H1 (cell line): ENCODE measurements around the gene SNX2. TPM values are rescaled to one million over a fixed set of nuclear protein-coding genes. Genes with fewer than 3 reads are reported as not detected.

Experiments used
- CTCF ChIA-PET: fragments of 300-600 bp; sonication (Branson Sonifier 250); formaldehyde crosslinking; loops from one replicate; lab custom pipeline; 2021; ENCODE audit not compliant: partially characterized antibody; lab: Charles Lee
- POLR2A ChIA-PET: fragments of 300-600 bp; sonication (Branson Sonifier 250); formaldehyde crosslinking; loops from one replicate; lab custom pipeline; 2021; ENCODE audit warnings: inconsistent platforms; ENCODE audit not compliant: partially characterized antibody; lab: Charles Lee
- DNase-seq, 2 experiments: peaks; one replicate each; pipeline versions ENCODE4 v3.0.0 to v3.0.0-alpha.2; 2010 to 2022; ENCODE audit warnings: low spot score in 2 of 2, low read depth in 1 of 2, mixed read lengths in 1 of 2
- FAIRE-seq: peaks from 2 replicates; lab custom pipeline; 2011; peaks lifted over from hg19 to GRCh38; lab: Jason Lieb, UNC
- H2AFZ ChIP-seq: 2 replicates; pipeline ENCODE4 v1.8.1; 2012; ENCODE audit warnings: low read length, inconsistent platforms
- H2AK5ac ChIP-seq: 2 replicates; pipeline ENCODE4 v1.6.1; 2013; ENCODE audit warnings: low read depth, low read length
- H2BK120ac ChIP-seq: replicated peaks from 2 replicates; pipeline ENCODE3; 2013; ENCODE audit warnings: low read depth, low read length, inconsistent platforms
- H2BK12ac ChIP-seq: 2 replicates; pipeline ENCODE4 v1.6.1; 2013; ENCODE audit warnings: low read depth, low read length
- H2BK15ac ChIP-seq: 2 replicates; pipeline ENCODE4 v1.6.1; 2013; ENCODE audit warnings: low read length
- H2BK20ac ChIP-seq: 2 replicates; pipeline ENCODE4 v1.6.1; 2013; ENCODE audit warnings: low read length
- H2BK5ac ChIP-seq: 2 replicates; pipeline ENCODE4 v1.6.1; 2013; ENCODE audit warnings: low read depth, low read length
- H3K14ac ChIP-seq: 2 replicates; pipeline ENCODE4 v1.6.1; 2013; ENCODE audit warnings: inconsistent platforms; ENCODE audit not compliant: insufficient read length
- H3K18ac ChIP-seq: 2 replicates; pipeline ENCODE4 v1.6.1; 2013; ENCODE audit warnings: low read length; ENCODE audit errors: extremely low read depth
- H3K23ac ChIP-seq: 2 replicates; pipeline ENCODE4 v1.6.1; 2013; ENCODE audit warnings: inconsistent platforms; ENCODE audit not compliant: insufficient read length
- H3K23me2 ChIP-seq: 2 replicates; pipeline ENCODE4 v1.6.1; 2013; ENCODE audit warnings: low read depth, low read length
- H3K27ac ChIP-seq: 2 replicates; pipeline ENCODE4 v1.6.1; 2011; ENCODE audit warnings: low read depth, low read length, inconsistent platforms
- H3K27me3 ChIP-seq, 4 experiments: replicated peaks in 1 of 4; 1 replicate in 1 of 4; 2 replicates in 3 of 4; pipeline versions ENCODE4 v1.6.1 to v1.8.1; 2011 to 2013; ENCODE audit warnings: low read length in 3 of 4, mild to moderate bottlenecking in 3 of 4, inconsistent platforms in 2 of 4, mixed read lengths in 2 of 4, moderate library complexity in 1 of 4; ENCODE audit not compliant: control insufficient read depth in 3 of 4, insufficient read depth in 3 of 4; ENCODE audit errors: extremely low read depth in 1 of 4
- H3K36me3 ChIP-seq, 4 experiments: 2 replicates each; pipeline versions ENCODE4 v1.6.1 to v1.8.1; 2011 to 2013; ENCODE audit warnings: mild to moderate bottlenecking in 4 of 4, low read length in 3 of 4, moderate library complexity in 2 of 4, control low read depth in 1 of 4, inconsistent platforms in 1 of 4; ENCODE audit not compliant: insufficient read depth in 4 of 4, control insufficient read depth in 2 of 4
- H3K4ac ChIP-seq: replicated peaks from 2 replicates; pipeline ENCODE3; 2013; ENCODE audit warnings: low read length, low read depth, mixed read lengths, inconsistent platforms; ENCODE audit not compliant: insufficient read length
- H3K4me1 ChIP-seq, 4 experiments: replicated peaks in 1 of 4; 1 replicate in 1 of 4; 2 replicates in 3 of 4; pipeline versions ENCODE4 v1.6.1 to v1.8.1; 2011 to 2013; ENCODE audit warnings: low read length in 3 of 4, inconsistent platforms in 2 of 4, mixed read lengths in 1 of 4; ENCODE audit not compliant: insufficient read depth in 4 of 4, control insufficient read depth in 3 of 4
- H3K4me2 ChIP-seq, 2 experiments: 2 replicates each; pipeline versions ENCODE4 v1.6.1 to v1.8.1; 2011 to 2013; ENCODE audit warnings: low read depth in 2 of 2, low read length in 2 of 2, control low read depth in 1 of 2, inconsistent platforms in 1 of 2, mild to moderate bottlenecking in 1 of 2; ENCODE audit not compliant: insufficient read depth in 1 of 2
- H3K4me3 ChIP-seq, 4 experiments: fragments of 200-600, 300-600 bp in 1 of 4; sonication (generic), shearing (Covaris generic), sonication (Bioruptor Twin) in 1 of 4; 2 replicates each; pipeline versions ENCODE4 v1.5.1 to v1.8.1; 2011 to 2016; ENCODE audit warnings: low read length in 4 of 4, low read depth in 3 of 4, control low read depth in 2 of 4, inconsistent platforms in 2 of 4, mild to moderate bottlenecking in 2 of 4, mixed read lengths in 1 of 4, moderate library complexity in 1 of 4; ENCODE audit not compliant: insufficient read depth in 2 of 4; ENCODE audit errors: extremely low read depth in 1 of 4
- H3K56ac ChIP-seq: replicated peaks from 2 replicates; pipeline ENCODE3; 2013; ENCODE audit warnings: low read depth, mild to moderate bottlenecking, mixed read lengths, low read length, inconsistent platforms; ENCODE audit not compliant: insufficient read length
- H3K79me1 ChIP-seq: 2 replicates; pipeline ENCODE4 v1.6.1; 2013; ENCODE audit warnings: low read depth, low read length, control low read depth
- H3K79me2 ChIP-seq, 2 experiments: 2 replicates each; pipeline versions ENCODE4 v1.6.1 to v1.8.1; 2012 to 2013; ENCODE audit warnings: low read length in 2 of 2, mild to moderate bottlenecking in 2 of 2, inconsistent platforms in 1 of 2; ENCODE audit not compliant: insufficient read depth in 2 of 2, control insufficient read depth in 1 of 2
- H3K9ac ChIP-seq, 4 experiments: replicated peaks in 1 of 4; 1 replicate in 1 of 4; 2 replicates in 3 of 4; pipeline versions ENCODE4 v1.6.1 to v1.8.1; 2011 to 2013; ENCODE audit warnings: low read depth in 3 of 4, low read length in 3 of 4, control low read depth in 2 of 4, mild to moderate bottlenecking in 2 of 4, moderate library complexity in 2 of 4, inconsistent platforms in 1 of 4; ENCODE audit errors: extremely low read depth in 1 of 4
- H3K9me3 ChIP-seq, 2 experiments: 2 replicates each; pipeline versions ENCODE4 v1.6.1 to v1.8.1; 2012 to 2013; ENCODE audit warnings: mild to moderate bottlenecking in 2 of 2, moderate library complexity in 2 of 2, control low read depth in 1 of 2, inconsistent platforms in 1 of 2, low read depth in 1 of 2, low read length in 1 of 2, mixed read lengths in 1 of 2; ENCODE audit not compliant: insufficient read depth in 2 of 2
- H4K20me1 ChIP-seq, 2 experiments: replicated peaks in 1 of 2; 2 replicates each; pipeline versions ENCODE3 to v1.8.1; 2011 to 2013; ENCODE audit warnings: inconsistent platforms in 2 of 2, low read length in 2 of 2, mild to moderate bottlenecking in 1 of 2; ENCODE audit not compliant: insufficient read depth in 2 of 2, control insufficient read depth in 1 of 2
- H4K5ac ChIP-seq: 2 replicates; pipeline ENCODE4 v1.6.1; 2013; ENCODE audit warnings: low read length, low read depth, mixed read lengths, inconsistent platforms; ENCODE audit not compliant: insufficient read length
- H4K8ac ChIP-seq: 2 replicates; pipeline ENCODE4 v1.8.0; 2013; ENCODE audit warnings: mild to moderate bottlenecking, moderate library complexity, low read length, inconsistent platforms; ENCODE audit not compliant: insufficient read depth; ENCODE audit errors: extremely low read depth
- H4K91ac ChIP-seq: replicated peaks from 2 replicates; pipeline ENCODE3; 2013; ENCODE audit warnings: low read length, mixed read lengths, inconsistent platforms; ENCODE audit not compliant: insufficient read length
- BACH1 ChIP-seq: IDR thresholded peaks from 2 replicates; pipeline ENCODE4 v1.6.1; 2012; ENCODE audit warnings: low read length, improper control_type of control experiment
- BCL11A ChIP-seq, 2 experiments: IDR thresholded peaks; one replicate each; pipeline ENCODE4 v1.6.1; 2011; ENCODE audit warnings: low read depth in 2 of 2, low read length in 2 of 2, mild to moderate bottlenecking in 2 of 2
- CHD2 ChIP-seq: IDR thresholded peaks from 2 replicates; pipeline ENCODE4 v1.6.1; 2012; ENCODE audit warnings: low read length, improper control_type of control experiment
- GTF2F1 ChIP-seq: IDR thresholded peaks from 2 replicates; pipeline ENCODE4 v1.6.1; 2012; ENCODE audit warnings: low read depth, low read length, improper control_type of control experiment, borderline replicate concordance
- HDAC2 ChIP-seq, 2 experiments: fragments of 300-600 bp in 1 of 2; sonication (generic) in 1 of 2; IDR thresholded peaks; 2 replicates each; pipeline ENCODE4 v1.6.1; 2011 to 2012; ENCODE audit warnings: low read depth in 2 of 2, low read length in 2 of 2, mild to moderate bottlenecking in 2 of 2, moderate library complexity in 2 of 2, borderline replicate concordance in 1 of 2, inconsistent platforms in 1 of 2
- HDAC6 ChIP-seq: IDR thresholded peaks from one replicate; pipeline ENCODE4 v1.7.1; 2012; ENCODE audit warnings: low read depth, mild to moderate bottlenecking, inconsistent platforms, low read length, moderate library complexity
- KDM5A ChIP-seq: fragments of 200-600 bp; IDR thresholded peaks from 2 replicates; pipeline ENCODE4 v1.7.1; 2012; ENCODE audit warnings: mild to moderate bottlenecking, low read length, inconsistent platforms, mixed read lengths
- NANOG ChIP-seq: IDR thresholded peaks from 2 replicates; pipeline ENCODE4 v1.6.1; 2011; ENCODE audit warnings: low read length, low read depth, mild to moderate bottlenecking, inconsistent platforms; ENCODE audit not compliant: insufficient read depth, poor library complexity, severe bottlenecking
- SIN3A ChIP-seq, 2 experiments: IDR thresholded peaks in 1 of 2; conservative IDR thresholded peaks in 1 of 2; 2 replicates each; pipeline ENCODE4 v1.6.1; 2011 to 2012; ENCODE audit warnings: low read length in 2 of 2, improper control_type of control experiment in 1 of 2, low read depth in 1 of 2, mild to moderate bottlenecking in 1 of 2
- TBP ChIP-seq: IDR thresholded peaks from 2 replicates; pipeline ENCODE4 v1.6.1; 2011; ENCODE audit warnings: low read depth, low read length, improper control_type of control experiment
- YY1 ChIP-seq: IDR thresholded peaks from 2 replicates; pipeline ENCODE4 v1.6.1; 2011; ENCODE audit warnings: low read depth, mild to moderate bottlenecking, low read length
- WGBS, 2 experiments: shearing (Covaris generic) in 1 of 2; methylation state at CpG; one replicate each; pipeline versions ENCODE4 v1.1.6 to v1.1.7; 2013 to 2015; ENCODE audit warnings: low lambda C conversion rate in 2 of 2, mixed read lengths in 2 of 2, inconsistent platforms in 1 of 2, low coverage in 1 of 2, missing lambda C conversion rate in 1 of 2; ENCODE audit not compliant: insufficient replicate concordance in 2 of 2, insufficient coverage in 1 of 2, insufficient read length in 1 of 2; ENCODE audit errors: extremely low coverage in 1 of 2, missing lambda C conversion rate in 1 of 2; 5-methylcytosine and 5-hydroxymethylcytosine counted together
- polyA plus RNA-seq, 7 experiments: library from polyadenylated mRNA; depleted of rRNA in 3 of 7; stranded (reverse) in 5 of 7; unstranded in 2 of 7; fragments of >200 nt in 5 of 7; fragments of 200-250 nt in 2 of 7; gene quantifications; 1 replicate in 5 of 7; 2 replicates in 1 of 7; 4 replicates in 1 of 7; pipeline versions ENCODE4 v1.2.1 to v1.2.3, GENCODE V29; 2011 to 2013; ENCODE audit warnings: missing spikeins in 2 of 7, mixed read lengths in 2 of 7
- total RNA-seq: library from RNA; stranded (reverse); fragmentation: NEBNext Ultra II Directional; extraction: Animal tissue kit (Norgen Biotek cat#: 25700); gene quantifications from 2 replicates; pipeline ENCODE4 v1.2.1, GENCODE V29; 2021

Gene SNX2
- total and polyA plus RNA-seq, 2 of the 8 experiments (the other 6 are each of a cell fraction or from before 2014, with no cell fraction given), result 51.0 to 61.2 TPM

DNA sequence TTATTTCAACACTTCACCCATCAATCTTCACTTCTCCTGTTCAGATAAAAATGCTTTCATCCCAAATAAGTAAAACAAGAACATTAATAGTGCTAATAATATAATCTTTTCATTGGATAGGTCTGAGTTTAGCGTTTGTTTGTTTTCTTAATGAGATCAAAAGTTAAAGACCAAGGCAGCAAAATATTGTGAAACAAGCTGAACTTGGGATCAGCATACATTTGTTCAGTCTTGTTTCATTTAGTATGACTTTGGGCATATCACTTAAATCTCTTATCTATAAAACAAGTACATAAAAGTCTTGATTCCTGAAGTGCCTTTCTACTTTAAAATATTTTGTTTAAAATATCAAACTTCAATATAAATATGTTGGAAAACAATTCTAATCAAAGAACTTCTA lies 57.1 kb downstream of the SNX2 start:
- Histone ChIP-seq H2BK15ac (no peak overlapping the region), H3K9ac (no peak overlapping the region), H3K56ac (no peak overlapping the region), H3K79me1 (no peaks in the 10 kb centered on the region), H3K27me3 (no peaks in the 10 kb centered on the region), H3K4ac (no peak overlapping the region), H3K9me3 (no peaks in the 10 kb centered on the region), H2BK20ac (no peak overlapping the region), H2BK12ac (no peak overlapping the region), H3K4me3 (no peak overlapping the region), H4K5ac (no peak overlapping the region), H4K20me1 (no peaks in the 10 kb centered on the region), H4K8ac (no peak overlapping the region), H3K4me1 (no peaks in the 10 kb centered on the region), H2AFZ (no peak overlapping the region), H3K4me2 (no peak overlapping the region), H2BK120ac (no peak overlapping the region), H3K18ac (no peak overlapping the region), H3K23ac (no peak overlapping the region), H2BK5ac (no peak overlapping the region), H3K36me3 (peaks cover 0 to 18% (median 0%) of the 10 kb centered on the region in 4 experiments; a peak in 3 of 8 replicates), H3K23me2 (no peaks in the 10 kb centered on the region), H2AK5ac (no peak overlapping the region), H3K14ac (no peak overlapping the region), H3K79me2 (no peaks in the 10 kb centered on the region), H4K91ac (no peak overlapping the region), H3K27ac (no peak overlapping the region)
- no peak for FAIRE-seq
- 84% methylated on average over 1 of the region's 1 CpG; no CpG with 5 or more reads in 1 of the 2 experiments for WGBS, 2 experiments
- DNase-seq, result no peak
- POLR2A ChIA-PET, result interaction anchor here (0.6 to 1.2 kb wide), 2 partner anchors 12 to 606 kb away, joined by 3 read pairs; no protein-coding TSS in a partner anchor
- TF ChIP-seq SIN3A (conservative IDR thresholded peaks at IDR 0.05 in 1 of 2, IDR thresholded peaks at IDR 0.05 in 1 of 2; ENCODE audit: low read depth in 1 of 2, low read length in 2 of 2) (no peak), HDAC6 (no peak), GTF2F1 (no peak), HDAC2 (IDR thresholded peaks at IDR 0.05; ENCODE audit: borderline replicate concordance in 1 of 2, low read depth in 2 of 2, low read length in 2 of 2) (no peak), BCL11A (IDR thresholded peaks at IDR 0.05; ENCODE audit: low read depth in 2 of 2, low read length in 2 of 2) (no peak), KDM5A (no peak), NANOG (no peak), TBP (no peak), YY1 (no peak), CHD2 (no peak), BACH1 (no peak)
- CTCF ChIA-PET, result no interaction called here
